ENCODE results near the gene LINC00305.

The LINC00305 gene

DNA sequence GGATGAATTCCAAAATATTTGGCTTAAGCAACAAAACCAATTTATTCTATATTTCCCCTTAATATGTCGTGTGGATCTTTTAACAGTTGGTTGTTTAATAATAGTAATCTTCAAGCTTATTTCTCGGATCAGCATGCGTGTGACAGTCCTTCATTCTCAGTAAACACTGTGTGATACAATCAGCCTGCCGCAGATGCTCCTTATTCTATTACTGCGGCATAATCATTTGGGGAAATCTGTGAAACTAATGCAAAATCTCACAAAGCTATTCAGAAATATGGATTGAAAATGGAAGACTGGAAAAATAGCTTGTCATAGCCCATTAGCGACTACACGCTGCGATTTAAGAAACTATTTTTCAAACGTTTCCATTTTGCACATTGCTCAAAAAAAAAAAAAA lies 36.9 kb downstream of the LINC00305 start:
- DNase-seq = no peak

- DNase-seq = no peak
These were observed 38.0 kb downstream of the LINC00305 start for GRCh38 chr18:64110692-64111480.

DNA sequence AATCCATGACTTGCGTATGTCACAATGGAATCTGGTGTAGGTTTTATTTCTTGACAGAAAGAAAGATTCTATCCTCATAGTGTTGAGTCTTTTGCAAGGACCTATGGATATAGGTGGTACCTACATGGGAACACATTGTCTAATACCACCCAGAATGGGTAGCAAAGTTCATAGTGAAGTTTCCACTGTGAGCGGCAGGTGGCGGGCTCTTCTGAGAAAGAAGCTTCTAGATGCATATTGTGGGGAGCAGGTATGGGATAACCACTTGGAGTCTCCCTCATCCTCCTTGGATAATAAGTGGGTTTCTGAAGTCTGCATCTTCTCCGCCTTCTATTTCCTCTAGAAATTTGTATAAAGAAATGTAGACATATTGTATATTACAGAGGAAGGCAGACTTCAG lies 44.9 kb downstream of the LINC00305 start:
- no peak for DNase-seq

- no peak for DNase-seq
These were observed 48.6 kb downstream of the LINC00305 start for GRCh38 chr18:64100116-64100922.

GRCh38 chr18:64099244-64099643 lies 49.6 kb downstream of the LINC00305 start:
- no peak for DNase-seq

GRCh38 chr18:64097497-64097896 lies 51.4 kb downstream of the LINC00305 start:
- peak; percentile 18 for DNase-seq

DNA sequence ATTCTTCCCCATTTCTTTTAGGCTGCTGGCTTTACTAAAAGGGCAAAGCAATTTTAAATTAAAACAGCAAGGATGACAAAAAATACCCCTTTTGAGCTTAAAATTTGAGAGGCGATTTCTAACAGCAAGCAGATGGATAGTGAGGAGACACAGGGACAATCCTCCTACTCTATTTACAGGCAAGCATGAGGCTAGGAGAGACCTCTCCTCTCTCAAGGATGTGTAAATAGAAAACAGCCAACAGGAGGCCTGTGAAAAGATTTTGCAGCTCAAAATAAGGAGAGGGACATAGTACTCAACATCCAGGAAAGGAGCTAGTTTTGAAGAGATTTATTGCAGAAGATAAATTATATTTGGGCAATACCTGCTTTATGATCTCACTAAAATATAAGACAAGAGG lies 53.8 kb downstream of the LINC00305 start:
- no peak for DNase-seq

DNA sequence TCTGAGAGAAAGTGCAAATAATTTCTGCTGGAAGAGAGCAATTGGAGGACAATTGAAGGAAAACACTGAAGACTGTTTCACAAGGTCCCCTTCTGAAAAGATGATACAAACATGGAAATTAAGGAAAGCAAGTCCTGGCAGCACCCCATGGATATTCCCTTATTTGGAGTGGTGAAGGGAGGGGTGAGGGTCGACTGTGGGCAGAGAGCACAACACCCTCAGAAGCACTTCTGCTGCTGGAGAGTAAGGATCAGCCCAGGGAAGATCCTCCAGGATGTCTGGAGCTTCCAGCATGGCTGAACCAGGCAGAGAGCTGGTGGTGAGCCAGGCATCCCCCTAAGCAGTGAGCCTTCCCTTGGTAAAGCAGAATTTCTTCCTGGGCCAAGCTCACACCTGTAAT lies 54.7 kb downstream of the LINC00305 start:
- no peak for DNase-seq

DNA sequence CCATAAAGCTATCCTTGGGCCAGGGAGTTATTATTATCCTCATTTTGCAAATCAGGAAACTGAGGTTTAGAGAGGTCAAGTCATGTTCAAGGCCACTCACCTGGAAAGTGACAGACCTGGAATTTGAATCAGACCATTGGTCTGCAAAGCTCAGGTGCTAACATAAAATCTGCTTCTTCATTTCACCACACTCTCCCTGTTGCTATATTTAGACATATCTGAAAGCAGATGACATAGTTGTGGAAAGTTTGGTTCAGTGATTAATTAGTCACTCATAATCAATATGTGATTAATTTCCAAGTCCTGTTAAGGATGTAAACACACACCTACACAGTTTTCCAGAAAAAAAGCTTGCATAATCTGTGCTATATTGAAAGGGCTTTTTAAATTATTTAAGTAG lies 57.4 kb downstream of the LINC00305 start:
- no peak for DNase-seq

GRCh38 chr18:64090876-64091275 lies 58.0 kb downstream of the LINC00305 start:
- DNase-seq = no peak

GRCh38 chr18:64083916-64084315 lies 65.0 kb downstream of the LINC00305 start:
- DNase-seq = no peak

- no peak for DNase-seq
These were observed 66.4 kb downstream of the LINC00305 start for GRCh38 chr18:64082513-64082912.

DNA sequence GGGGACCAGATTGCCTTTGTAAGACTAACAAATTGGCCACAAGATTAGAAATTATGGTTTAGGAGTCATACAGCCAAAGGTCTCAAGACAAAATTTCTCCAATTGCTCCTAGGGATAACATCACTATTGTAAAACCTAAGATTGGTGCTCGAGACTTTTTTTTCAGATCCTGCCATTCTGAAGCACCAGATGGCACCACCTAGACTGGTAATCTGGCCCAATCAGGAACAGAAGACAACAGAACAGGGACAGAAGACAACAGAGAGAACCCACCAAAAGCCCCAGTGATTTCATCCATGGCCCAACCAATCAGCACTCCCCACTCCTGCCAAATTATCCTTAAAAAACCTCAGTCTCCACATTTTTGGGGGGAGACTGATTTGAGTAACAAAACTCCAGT lies 66.8 kb downstream of the LINC00305 start:
- DNase-seq = no peak

GRCh38 chr18:64073971-64074370 lies 74.9 kb downstream of the LINC00305 start:
- DNase-seq = no peak

- DNase-seq = no peak
These were observed 93.9 kb downstream of the LINC00305 start for GRCh38 chr18:64055019-64055418.

- no peak for DNase-seq
These were observed 95.6 kb downstream of the LINC00305 start for GRCh38 chr18:64053246-64053645.

DNA sequence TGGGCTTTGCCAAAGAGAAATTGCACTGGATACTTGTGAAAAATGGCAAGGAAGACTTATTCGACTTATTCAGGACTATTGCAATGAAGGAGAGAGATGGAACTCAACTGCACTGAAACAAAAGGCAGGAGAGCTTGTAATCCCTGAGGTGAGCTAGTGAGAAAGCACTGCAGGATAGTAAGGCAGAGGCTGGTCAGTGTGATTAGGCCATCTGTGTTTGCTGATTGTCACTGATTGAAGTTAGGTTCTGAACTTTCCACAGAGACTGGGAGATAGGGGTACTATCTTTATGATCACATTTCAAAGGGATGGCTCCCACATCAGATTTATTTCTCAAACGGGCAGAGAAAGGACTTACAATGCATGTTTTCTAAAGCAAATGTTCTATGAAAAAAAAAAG lies 96.1 kb downstream of the LINC00305 start:
- DNase-seq = no peak

DNA sequence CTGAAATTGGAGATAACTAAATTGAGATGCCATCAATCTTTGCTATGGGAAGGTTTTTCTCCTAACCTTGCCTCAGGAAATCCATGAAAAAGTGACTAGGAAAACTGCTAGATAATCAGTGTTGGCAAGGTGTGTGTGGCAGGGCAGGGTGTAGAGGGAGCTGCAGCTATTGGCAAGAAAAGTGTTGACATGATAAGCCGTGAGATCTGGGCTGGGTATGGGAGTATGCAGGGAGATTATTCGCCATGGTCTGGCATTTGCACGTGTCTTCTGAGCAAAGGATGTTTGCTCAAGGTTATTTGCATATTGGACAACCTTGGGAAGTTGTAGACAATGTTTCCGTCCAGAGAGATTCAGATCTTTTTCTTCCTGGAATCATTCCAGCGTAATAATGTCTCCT lies 104.3 kb downstream of the LINC00305 start:
- DNase-seq = no peak

- DNase-seq = no peak
These were observed 106.0 kb downstream of the LINC00305 start for GRCh38 chr18:64042728-64043358.

- DNase-seq = peak; percentile 63
These were observed 111.0 kb downstream of the LINC00305 start for GRCh38 chr18:64037812-64038414.

DNA sequence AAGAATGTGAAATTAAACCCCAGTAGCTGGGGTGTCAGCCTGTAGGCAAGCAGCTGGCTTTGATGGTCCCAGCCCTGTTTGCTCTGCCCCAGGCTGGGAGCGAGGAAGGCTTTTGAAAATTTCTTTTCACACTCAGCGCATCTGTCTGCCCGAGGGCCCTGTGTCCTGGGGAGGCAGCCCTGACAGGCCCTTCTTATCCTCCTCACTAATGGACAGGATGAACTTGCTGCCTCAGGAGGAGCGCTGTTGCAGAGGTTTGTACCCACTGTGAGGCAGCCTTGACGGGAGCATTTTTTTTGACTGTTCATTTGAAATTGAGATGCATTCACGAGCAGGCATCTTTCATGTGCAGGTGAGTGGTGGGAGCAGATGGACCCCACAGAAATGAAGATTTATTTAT lies 116.6 kb downstream of the LINC00305 start:
- no peak for DNase-seq

- DNase-seq = no peak
These were observed 117.5 kb downstream of the LINC00305 start for GRCh38 chr18:64031411-64031810.

Data from COR-L47 (cell line).